GM12878 (cell line): Measurements from ENCODE around the gene MMEL1. TPM values are rescaled to one million over a fixed set of nuclear protein-coding genes. Genes with fewer than 3 reads are reported as not detected.

Experiments used
- CHD2 ChIP-seq: IDR thresholded peaks from 2 replicates; pipeline ENCODE4 v1.6.1; 2011; ENCODE audit warnings: low read depth, low read length, improper control_type of control experiment, borderline replicate concordance
- CHD4 ChIP-seq: fragments of 200-600 bp; sonication (generic); IDR thresholded peaks from 2 replicates; pipeline ENCODE4 v1.6.1; 2016; ENCODE audit warnings: mild to moderate bottlenecking
- CTCF ChIP-seq, 3 experiments: IDR thresholded peaks in 2 of 3; conservative IDR thresholded peaks in 1 of 3; 2 replicates each; pipeline ENCODE4 v1.5.1; 2011; ENCODE audit warnings: low read depth in 3 of 3, low read length in 3 of 3, mild to moderate bottlenecking in 3 of 3, control low read depth in 2 of 3, moderate library complexity in 2 of 3, inconsistent platforms in 1 of 3, mixed read lengths in 1 of 3; ENCODE audit not compliant: control insufficient read depth in 2 of 3, insufficient read depth in 1 of 3; ENCODE audit errors: extremely low read depth in 1 of 3
- E2F8 ChIP-seq: fragments of 450-650 bp; IDR thresholded peaks from 2 replicates; pipeline ENCODE4 v1.6.1; 2018; ENCODE audit warnings: mild to moderate bottlenecking, low read depth, moderate library complexity; ENCODE audit not compliant: partially characterized antibody
- ESRRA ChIP-seq: IDR thresholded peaks from 2 replicates; pipeline ENCODE4 v1.6.1; 2012; ENCODE audit warnings: mild to moderate bottlenecking, low read length, improper control_type of control experiment
- FOXM1 ChIP-seq: IDR thresholded peaks from 2 replicates; pipeline ENCODE4 v1.6.1; 2012; ENCODE audit warnings: low read depth, mild to moderate bottlenecking, inconsistent platforms, low read length, moderate library complexity
- IKZF2 ChIP-seq, 2 experiments: fragments of 450-650 bp; IDR thresholded peaks; 2 replicates each; pipeline ENCODE4 v1.6.1; 2017; ENCODE audit warnings: mild to moderate bottlenecking in 2 of 2, moderate library complexity in 2 of 2
- JUND ChIP-seq: IDR thresholded peaks from 2 replicates; pipeline ENCODE4 v1.6.1; 2012; ENCODE audit warnings: low read depth, mild to moderate bottlenecking, low read length, improper control_type of control experiment, moderate library complexity
- NR2C2 ChIP-seq: IDR thresholded peaks from 2 replicates; pipeline ENCODE4 v1.6.1; 2011; ENCODE audit warnings: borderline replicate concordance, low read depth; ENCODE audit not compliant: control insufficient read depth, insufficient read length
- PAX5 ChIP-seq: IDR thresholded peaks from 2 replicates; pipeline ENCODE4 v1.6.1; 2011; ENCODE audit warnings: low read depth, low read length, borderline replicate concordance
- RELB ChIP-seq: fragments of 450-650 bp; IDR thresholded peaks from 2 replicates; pipeline ENCODE4 v1.6.1; 2017; ENCODE audit warnings: low read depth, mild to moderate bottlenecking, moderate library complexity
- REST ChIP-seq: IDR thresholded peaks from 2 replicates; pipeline ENCODE4 v1.6.1; 2012; ENCODE audit warnings: mild to moderate bottlenecking, low read depth, low read length
- STAT3 ChIP-seq: IDR thresholded peaks from 2 replicates; pipeline ENCODE4 v1.6.1; 2011; ENCODE audit warnings: low read depth, low read length, improper control_type of control experiment
- TCF12 ChIP-seq: IDR thresholded peaks from 2 replicates; pipeline ENCODE4 v1.6.1; 2011; ENCODE audit warnings: low read depth, mild to moderate bottlenecking, low read length
- ZNF622 ChIP-seq: fragments of 450-650 bp; IDR thresholded peaks from 2 replicates; pipeline ENCODE4 v1.6.1; 2017; ENCODE audit warnings: mild to moderate bottlenecking, inconsistent platforms
- ZSCAN29 ChIP-seq: fragments of 450-650 bp; IDR thresholded peaks from 2 replicates; pipeline ENCODE4 v1.6.1; 2017; ENCODE audit warnings: mild to moderate bottlenecking, moderate library complexity
- polyA plus RNA-seq, 11 experiments: library from polyadenylated mRNA; depleted of rRNA in 4 of 11; unstranded in 6 of 11; stranded (reverse) in 5 of 11; fragments of >200 nt; fragmentation: Nextera tagmentation in 4 of 11; fragmentation: Illumina TruSeq in 1 of 11; extraction: Ambion mirVana in 4 of 11; extraction: Trizol in 1 of 11; gene quantifications; 1 replicate in 1 of 11; 2 replicates in 10 of 11; pipeline versions ENCODE4 v1.2.1 to v1.2.3, GENCODE V29; 2011 to 2016; ENCODE audit warnings: inconsistent platforms in 2 of 11, missing spikeins in 2 of 11, low read depth in 1 of 11
- total RNA-seq, 4 experiments: library from RNA; depleted of rRNA in 3 of 4; stranded (reverse); fragments of >200 nt in 3 of 4; fragmentation: Illumina TruSeq in 1 of 4; extraction: Trizol in 1 of 4; gene quantifications; 2 replicates each; pipeline versions ENCODE4 v1.2.1 to v1.2.3, GENCODE V29; 2013 to 2021
- TF ChIP-seq, protein P1 (sequence below): fragments of 450-650 bp; IDR thresholded peaks from 2 replicates; pipeline ENCODE4 v1.6.1; 2018; ENCODE audit warnings: borderline replicate concordance, mild to moderate bottlenecking; ENCODE audit not compliant: partially characterized antibody

MMEL1 gene
- total and polyA plus RNA-seq, 10 of the 15 experiments (the other 5 are each of a cell fraction or from before 2014, with no cell fraction given), result 0.11 TPM; not detected in 9

GRCh38 chr1:2554621-2555387 is 78.0 kb downstream of the MMEL1 start (continued):
- TF ChIP-seq REST (no peak), STAT3 (no peak), ZSCAN29 (no peak), RELB (0 out of 2 replicates have a peak, but pooled peaks have one; percentile 11), IKZF2 (IDR thresholded peaks at IDR 0.05) (no peak), PAX5 (peak; percentile 13; the same call in 1 of the 2 replicates), TCF12 (no peak), CHD4 (no peak), NR2C2 (no peak), JUND (no peak), CTCF (IDR thresholded peaks at IDR 0.05 in 2 of 3, conservative IDR thresholded peaks at IDR 0.05 in 1 of 3; ENCODE audit: control insufficient read depth in 2 of 3, extremely low read depth in 1 of 3, insufficient read depth in 1 of 3, low read depth in 3 of 3, low read length in 3 of 3) (peak; percentile 77 to 94 (median 80)), CHD2 (no peak), FOXM1 (no peak), ZNF622 (no peak), ESRRA (no peak), E2F8 (no peak)
- TF ChIP-seq, protein P1, sequence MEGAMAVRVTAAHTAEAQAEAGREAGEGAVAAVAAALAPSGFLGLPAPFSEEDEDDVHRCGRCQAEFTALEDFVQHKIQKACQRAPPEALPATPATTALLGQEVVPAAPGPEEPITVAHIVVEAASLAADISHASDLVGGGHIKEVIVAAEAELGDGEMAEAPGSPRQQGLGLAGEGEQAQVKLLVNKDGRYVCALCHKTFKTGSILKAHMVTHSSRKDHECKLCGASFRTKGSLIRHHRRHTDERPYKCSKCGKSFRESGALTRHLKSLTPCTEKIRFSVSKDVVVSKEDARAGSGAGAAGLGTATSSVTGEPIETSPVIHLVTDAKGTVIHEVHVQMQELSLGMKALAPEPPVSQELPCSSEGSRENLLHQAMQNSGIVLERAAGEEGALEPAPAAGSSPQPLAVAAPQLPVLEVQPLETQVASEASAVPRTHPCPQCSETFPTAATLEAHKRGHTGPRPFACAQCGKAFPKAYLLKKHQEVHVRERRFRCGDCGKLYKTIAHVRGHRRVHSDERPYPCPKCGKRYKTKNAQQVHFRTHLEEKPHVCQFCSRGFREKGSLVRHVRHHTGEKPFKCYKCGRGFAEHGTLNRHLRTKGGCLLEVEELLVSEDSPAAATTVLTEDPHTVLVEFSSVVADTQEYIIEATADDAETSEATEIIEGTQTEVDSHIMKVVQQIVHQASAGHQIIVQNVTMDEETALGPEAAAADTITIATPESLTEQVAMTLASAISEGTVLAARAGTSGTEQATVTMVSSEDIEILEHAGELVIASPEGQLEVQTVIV, result no peak
